Measurements from ENCODE around the gene PXN.

DNA sequence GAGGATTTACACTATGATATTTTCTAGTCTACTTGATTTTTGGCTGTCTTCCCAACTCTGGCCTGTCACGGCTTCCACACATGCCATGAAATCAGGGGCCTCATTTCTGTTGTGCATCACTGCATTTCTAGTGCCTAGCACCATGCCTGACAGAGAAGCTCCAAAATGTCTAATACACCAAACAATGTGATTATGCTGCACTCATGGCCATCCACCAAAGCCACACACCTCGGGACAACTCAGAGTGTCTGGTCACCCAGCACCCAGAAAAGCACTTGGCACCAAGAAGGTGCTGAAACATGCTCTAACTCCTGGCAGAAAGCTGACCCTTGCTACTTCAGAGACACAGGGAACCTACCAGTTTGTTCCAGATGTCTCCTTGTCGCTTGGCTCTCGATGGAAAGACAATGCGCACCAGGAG, 82.3 kb downstream of the PXN start:
- TF ChIP-seq POLR2A (IDR thresholded peaks at IDR 0.05), result no peak
- TF ChIP-seq, protein P1, sequence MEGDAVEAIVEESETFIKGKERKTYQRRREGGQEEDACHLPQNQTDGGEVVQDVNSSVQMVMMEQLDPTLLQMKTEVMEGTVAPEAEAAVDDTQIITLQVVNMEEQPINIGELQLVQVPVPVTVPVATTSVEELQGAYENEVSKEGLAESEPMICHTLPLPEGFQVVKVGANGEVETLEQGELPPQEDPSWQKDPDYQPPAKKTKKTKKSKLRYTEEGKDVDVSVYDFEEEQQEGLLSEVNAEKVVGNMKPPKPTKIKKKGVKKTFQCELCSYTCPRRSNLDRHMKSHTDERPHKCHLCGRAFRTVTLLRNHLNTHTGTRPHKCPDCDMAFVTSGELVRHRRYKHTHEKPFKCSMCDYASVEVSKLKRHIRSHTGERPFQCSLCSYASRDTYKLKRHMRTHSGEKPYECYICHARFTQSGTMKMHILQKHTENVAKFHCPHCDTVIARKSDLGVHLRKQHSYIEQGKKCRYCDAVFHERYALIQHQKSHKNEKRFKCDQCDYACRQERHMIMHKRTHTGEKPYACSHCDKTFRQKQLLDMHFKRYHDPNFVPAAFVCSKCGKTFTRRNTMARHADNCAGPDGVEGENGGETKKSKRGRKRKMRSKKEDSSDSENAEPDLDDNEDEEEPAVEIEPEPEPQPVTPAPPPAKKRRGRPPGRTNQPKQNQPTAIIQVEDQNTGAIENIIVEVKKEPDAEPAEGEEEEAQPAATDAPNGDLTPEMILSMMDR (IDR thresholded peaks at IDR 0.05 in 8 of 11, conservative IDR thresholded peaks at IDR 0.05 in 3 of 11), result no peak
